HG03575 (cell line): Measurements from ENCODE around the gene CYP2E1.
"Not testable (repeated sequence)": the region's sequence is repeated elsewhere in the genome, so short reads cannot be mapped to it uniquely, and the experiment has no call there.

ENCODE experiments used
- ATAC-seq: cut with Tn5 transposase; IDR thresholded peaks from one replicate; pipeline ENCODE4 v1.9.1; 2021; ENCODE audit not compliant: unreplicated experiment, insufficient number of reproducible peaks, low FRiP score; ENCODE audit errors: extremely low read depth

CYP2E1 gene

DNA sequence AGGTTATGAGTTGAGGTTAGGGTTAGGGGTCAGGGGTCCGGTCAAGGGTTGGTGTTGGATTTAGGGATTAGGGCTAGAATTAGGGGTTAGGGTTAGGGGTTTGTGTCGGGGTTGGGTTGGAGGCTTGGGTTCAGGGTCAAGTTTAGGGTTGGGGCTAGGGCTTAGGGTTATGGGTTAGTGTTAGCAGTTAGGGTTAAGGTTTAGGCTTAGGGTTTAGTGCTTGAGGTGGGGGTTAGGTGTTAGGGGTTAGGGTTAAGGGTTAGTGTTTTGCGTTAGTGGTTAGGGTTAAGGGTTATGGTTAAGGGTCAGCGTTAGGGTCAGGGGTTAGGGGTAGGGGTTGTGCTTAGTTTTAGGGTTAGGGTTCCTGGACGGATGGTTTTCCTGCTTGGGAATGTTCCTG lies 40.0 kb downstream of the CYP2E1 start:
- ATAC-seq: no peak

DNA sequence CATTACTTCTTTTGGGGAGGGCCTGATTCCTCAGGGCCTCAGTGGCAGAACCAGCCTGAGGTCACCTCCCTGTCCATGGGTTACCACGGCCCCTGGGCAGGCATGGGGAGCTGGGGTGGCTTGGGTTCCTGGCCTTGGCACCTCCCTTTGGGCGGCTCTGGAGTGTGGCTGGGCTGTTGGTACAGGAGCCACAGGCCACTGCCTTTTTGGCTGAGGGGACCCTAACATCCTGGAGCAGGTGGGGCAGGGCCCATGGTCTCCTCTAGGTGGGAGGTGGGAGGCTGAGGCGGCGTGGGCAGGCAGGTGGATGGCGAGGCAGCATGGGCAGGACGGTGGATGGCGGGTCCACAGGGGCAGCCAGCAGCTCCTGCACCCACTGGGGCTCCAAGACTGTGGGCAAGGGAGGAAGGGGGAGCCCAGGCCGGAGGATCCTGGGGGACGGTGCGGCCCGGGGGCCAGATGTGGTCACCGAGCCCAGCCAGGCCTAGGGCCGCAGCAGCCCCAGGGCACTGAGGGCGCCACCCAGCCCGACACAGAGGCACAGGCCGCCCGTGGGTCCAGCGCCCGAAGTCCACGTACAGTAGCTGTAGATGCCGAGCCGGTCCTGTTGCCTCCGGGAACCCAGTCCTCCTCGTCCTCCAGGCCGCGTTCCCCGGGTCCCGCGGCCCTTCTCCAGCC lies 40.6 kb downstream of the CYP2E1 start:
- ATAC-seq: no peak

GRCh38 chr10:133568287-133568614 lies 41.1 kb downstream of the CYP2E1 start:
- ATAC-seq: no peak

DNA sequence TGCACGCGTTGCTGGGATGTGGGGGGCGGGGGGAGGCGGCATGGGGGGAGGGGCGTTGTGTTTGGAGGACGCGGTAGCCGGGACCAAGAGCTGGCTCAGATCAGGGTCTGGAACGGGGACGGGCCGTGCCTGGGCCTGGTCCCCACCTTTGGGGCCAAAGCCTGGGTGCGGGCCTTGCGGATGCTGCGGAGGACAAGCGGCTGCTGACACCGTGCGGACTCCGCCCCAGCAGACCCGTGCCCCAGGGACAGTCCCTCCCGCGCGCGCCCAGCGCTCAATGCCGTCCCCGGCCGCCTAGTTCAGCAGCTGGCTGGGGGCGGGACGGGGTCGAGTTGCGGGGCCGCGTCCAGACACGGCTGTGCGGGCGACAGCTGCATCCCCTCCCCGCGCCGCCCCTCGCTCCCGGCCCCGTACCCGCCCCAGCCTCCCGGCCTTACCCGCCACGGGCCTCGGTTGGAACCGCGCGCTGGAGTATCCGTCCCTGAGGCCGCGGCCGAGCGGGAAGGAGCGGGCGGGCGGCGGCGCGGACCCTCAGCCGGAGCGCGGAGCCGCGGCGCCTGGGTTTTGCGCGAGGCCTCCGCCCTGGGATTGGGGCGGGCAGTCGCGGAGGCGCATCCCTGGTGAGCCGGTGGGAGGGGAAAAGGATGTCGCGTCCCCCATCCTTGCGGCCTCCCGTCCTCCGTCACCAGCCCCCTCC lies 41.8 kb downstream of the CYP2E1 start:
- not testable (repeated sequence) for ATAC-seq

- ATAC-seq: not testable (repeated sequence)
Measured at GRCh38 chr10:133569801-133570200, 42.6 kb downstream of the CYP2E1 start.

- ATAC-seq: not testable (repeated sequence)
Measured at GRCh38 chr10:133572055-133572454, 44.9 kb downstream of the CYP2E1 start.

DNA sequence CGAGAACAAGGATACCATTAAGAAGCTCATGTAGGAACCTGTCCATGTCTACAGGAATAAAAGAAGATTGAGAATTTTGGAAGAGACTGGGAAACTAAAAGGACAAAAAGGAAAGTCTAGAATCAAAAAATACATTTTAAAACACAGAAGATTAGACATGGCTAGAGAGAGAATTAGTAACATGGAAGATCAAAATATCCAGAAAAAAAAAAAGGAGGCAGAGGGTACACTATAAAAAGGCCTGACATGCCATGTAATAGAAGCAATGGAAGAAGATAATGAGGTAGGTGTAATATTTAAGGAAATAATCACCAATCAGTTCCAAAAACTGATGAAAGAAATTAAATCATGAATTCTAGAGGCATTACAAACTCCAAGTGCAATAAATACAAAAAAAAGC lies 46.3 kb downstream of the CYP2E1 start:
- ATAC-seq: not testable (repeated sequence)

GRCh38 chr10:133577037-133577436 lies 49.9 kb downstream of the CYP2E1 start:
- not testable (repeated sequence) for ATAC-seq
